Astrocyte (in vitro differentiated cells and primary cell): Measurements from ENCODE around the gene TOMM40L. TPM values are rescaled to one million over a fixed set of nuclear protein-coding genes. Genes with fewer than 3 reads are reported as not detected.

ENCODE experiments used
- DNase-seq: peaks from one replicate; pipeline ENCODE4 v3.0.0-alpha.2; 2010; ENCODE audit warnings: low read depth
- FAIRE-seq: peaks from 2 replicates; lab custom pipeline; 2011; peaks lifted over from hg19 to GRCh38; lab: Jason Lieb, UNC
- H2AFZ ChIP-seq: 2 replicates; pipeline ENCODE4 v1.6.0; 2012; ENCODE audit warnings: low read depth, low read length, inconsistent platforms
- H3K27ac ChIP-seq: 2 replicates; pipeline ENCODE4 v1.5.1; 2011; ENCODE audit warnings: low read depth, low read length, inconsistent platforms
- H3K27me3 ChIP-seq: 2 replicates; pipeline ENCODE4 v1.6.0; 2011; ENCODE audit warnings: low read length, inconsistent platforms; ENCODE audit not compliant: insufficient read depth
- H3K36me3 ChIP-seq: 2 replicates; pipeline ENCODE4 v1.5.1; 2011; ENCODE audit warnings: low read length, inconsistent platforms; ENCODE audit not compliant: insufficient read depth
- H3K4me1 ChIP-seq: 2 replicates; pipeline ENCODE4 v1.5.1; 2011; ENCODE audit warnings: low read length, inconsistent platforms; ENCODE audit not compliant: insufficient read depth
- H3K4me2 ChIP-seq: 2 replicates; pipeline ENCODE4 v1.6.0; 2012; ENCODE audit warnings: low read length, inconsistent platforms
- H3K4me3 ChIP-seq: 2 replicates; pipeline ENCODE4 v1.5.1; 2011; ENCODE audit warnings: low read depth, mild to moderate bottlenecking, low read length, inconsistent platforms; ENCODE audit not compliant: insufficient read depth
- H3K79me2 ChIP-seq: 2 replicates; pipeline ENCODE4 v1.6.0; 2012; ENCODE audit warnings: mild to moderate bottlenecking, low read length, inconsistent platforms; ENCODE audit not compliant: insufficient read depth
- H3K9ac ChIP-seq: 2 replicates; pipeline ENCODE4 v1.6.0; 2012; ENCODE audit warnings: mild to moderate bottlenecking, low read length, inconsistent platforms
- H3K9me3 ChIP-seq: 2 replicates; pipeline ENCODE4 v1.5.1; 2012; ENCODE audit warnings: low read depth, mild to moderate bottlenecking, low read length, inconsistent platforms; ENCODE audit not compliant: insufficient read depth
- H4K20me1 ChIP-seq: 2 replicates; pipeline ENCODE4 v1.6.0; 2012; ENCODE audit warnings: low read length, inconsistent platforms; ENCODE audit not compliant: insufficient read depth
- H3K27ac Mint-ChIP-seq: one replicate; pipeline ENCODE4 v1.8.0; 2021; ENCODE audit warnings: mild to moderate bottlenecking, mixed read lengths; ENCODE audit not compliant: unreplicated experiment
- H3K27me3 Mint-ChIP-seq: one replicate; pipeline ENCODE4 v1.8.0; 2021; ENCODE audit warnings: low read depth, mixed read lengths; ENCODE audit not compliant: unreplicated experiment
- H3K36me3 Mint-ChIP-seq: one replicate; pipeline ENCODE4 v1.8.0; 2021; ENCODE audit warnings: low read depth, mixed read lengths; ENCODE audit not compliant: unreplicated experiment
- H3K4me1 Mint-ChIP-seq: one replicate; pipeline ENCODE4 v1.8.0; 2021; ENCODE audit warnings: low read depth, mixed read lengths; ENCODE audit not compliant: unreplicated experiment
- H3K4me3 Mint-ChIP-seq: one replicate; pipeline ENCODE4 v1.8.0; 2021; ENCODE audit warnings: mild to moderate bottlenecking, moderate library complexity, mixed read lengths; ENCODE audit not compliant: unreplicated experiment
- H3K9me3 Mint-ChIP-seq: one replicate; pipeline ENCODE4 v1.8.0; 2021; ENCODE audit warnings: mild to moderate bottlenecking, mixed read lengths; ENCODE audit not compliant: unreplicated experiment
- EZH2 ChIP-seq: IDR thresholded peaks from 2 replicates; pipeline ENCODE4 v1.6.1; 2012; ENCODE audit warnings: mild to moderate bottlenecking, low read length, inconsistent platforms; ENCODE audit not compliant: insufficient read depth
- total RNA-seq: library from RNA; stranded (reverse); gene quantifications from 2 replicates; pipeline ENCODE4 v1.2.1, GENCODE V29; 2021
- TF ChIP-seq, protein P1 (sequence below): IDR thresholded peaks from 2 replicates; pipeline ENCODE4 v1.5.1; 2011; ENCODE audit warnings: low read depth, mild to moderate bottlenecking, inconsistent platforms, low read length, moderate library complexity; ENCODE audit not compliant: insufficient read depth

The TOMM40L gene
- total RNA-seq, 1 donor from 2014 or later, result 12.0 TPM

DNA sequence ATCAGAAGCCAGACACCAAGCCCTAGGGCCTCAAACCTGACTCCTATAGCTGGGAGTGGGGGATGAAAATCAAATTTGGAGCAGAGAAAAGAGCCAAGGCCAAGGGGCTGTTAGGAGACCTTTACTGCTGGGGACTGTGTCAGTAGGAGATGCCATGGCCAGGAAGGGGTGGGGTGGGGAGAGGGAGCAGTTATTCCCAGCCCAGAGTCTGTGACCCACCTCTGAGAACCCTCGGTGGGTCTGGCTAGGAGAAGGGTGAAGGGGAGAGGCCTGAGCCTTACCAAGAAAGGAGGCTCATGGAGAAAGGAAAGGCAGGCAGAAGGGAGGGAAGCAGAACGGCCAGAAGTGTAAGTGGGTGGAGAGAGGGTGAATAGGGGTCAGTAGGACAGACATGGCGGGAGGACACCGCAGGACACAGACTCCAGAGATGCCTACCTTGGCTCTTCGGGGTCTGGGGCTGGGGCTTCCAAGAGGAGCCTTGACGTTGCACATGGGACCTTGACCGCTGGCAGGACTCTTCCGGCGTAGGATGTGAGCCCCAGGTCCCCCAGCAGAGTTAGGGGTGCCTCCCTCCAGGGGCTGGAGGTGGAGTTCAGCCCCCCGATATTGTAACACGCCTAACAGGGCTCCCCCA, 28.2 kb upstream of the TOMM40L start:
- no peak overlapping the region for H3K4me3 ChIP-seq

DNA sequence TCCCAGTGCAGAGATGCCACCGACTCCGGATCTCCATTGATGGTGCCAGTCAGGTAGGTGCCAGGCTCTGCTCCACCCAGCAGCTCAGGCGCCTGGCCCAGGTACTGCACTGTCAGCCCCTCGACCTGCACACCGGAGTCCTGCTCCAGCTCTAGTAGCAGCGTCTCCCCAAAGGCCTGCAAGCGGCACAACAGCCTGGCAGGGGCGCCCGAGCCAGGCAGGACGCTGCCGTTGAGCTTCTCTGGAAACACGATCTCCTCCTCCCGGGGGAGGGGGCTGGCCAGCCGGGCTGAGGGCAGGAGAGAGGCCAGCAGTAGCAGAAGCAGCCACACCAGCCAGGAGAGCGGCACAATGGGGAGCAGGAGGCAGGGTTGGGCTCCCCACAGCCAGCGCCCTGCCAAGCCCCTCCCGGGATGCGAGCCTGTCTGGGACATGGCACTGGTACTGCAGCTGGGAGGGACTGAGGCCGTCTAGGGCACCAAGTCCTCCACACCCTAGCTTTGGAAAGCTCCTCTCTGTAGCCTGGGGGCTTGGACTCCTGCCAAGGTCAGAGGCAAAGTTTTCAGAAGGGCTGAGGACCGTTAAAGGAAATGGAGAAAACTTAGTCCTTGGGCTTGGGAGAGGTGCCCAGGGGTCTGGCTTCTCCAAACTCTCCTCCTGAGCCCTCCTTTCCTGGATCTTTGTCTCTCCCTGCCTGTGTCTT, 27.5 kb upstream of the TOMM40L start:
- no peak for FAIRE-seq
- no peaks in the 10 kb centered on the region for H3K36me3 Mint-ChIP-seq
- peaks cover 29% of the 10 kb centered on the region for H3K4me1 Mint-ChIP-seq
- no peaks in the 10 kb centered on the region for H3K36me3 ChIP-seq
- H4K20me1 ChIP-seq, result no peaks in the 10 kb centered on the region
- H3K9me3 Mint-ChIP-seq, result no peaks in the 10 kb centered on the region
- no peak overlapping the region for H3K27ac Mint-ChIP-seq
- no peak for DNase-seq
- no peak overlapping the region for H3K4me3 ChIP-seq
- no peak overlapping the region for H3K9ac ChIP-seq
- H3K27me3 ChIP-seq, result no peaks in the 10 kb centered on the region
- H3K4me3 Mint-ChIP-seq, result peak overlapping the region; percentile 64
- no peaks in the 10 kb centered on the region for H3K9me3 ChIP-seq
- no peak overlapping the region for H3K27ac ChIP-seq
- H3K79me2 ChIP-seq, result peaks cover 12% of the 10 kb centered on the region
- peaks cover 33% of the 10 kb centered on the region for H3K4me1 ChIP-seq
- no peaks in the 10 kb centered on the region for H3K27me3 Mint-ChIP-seq
- TF ChIP-seq, protein P1, sequence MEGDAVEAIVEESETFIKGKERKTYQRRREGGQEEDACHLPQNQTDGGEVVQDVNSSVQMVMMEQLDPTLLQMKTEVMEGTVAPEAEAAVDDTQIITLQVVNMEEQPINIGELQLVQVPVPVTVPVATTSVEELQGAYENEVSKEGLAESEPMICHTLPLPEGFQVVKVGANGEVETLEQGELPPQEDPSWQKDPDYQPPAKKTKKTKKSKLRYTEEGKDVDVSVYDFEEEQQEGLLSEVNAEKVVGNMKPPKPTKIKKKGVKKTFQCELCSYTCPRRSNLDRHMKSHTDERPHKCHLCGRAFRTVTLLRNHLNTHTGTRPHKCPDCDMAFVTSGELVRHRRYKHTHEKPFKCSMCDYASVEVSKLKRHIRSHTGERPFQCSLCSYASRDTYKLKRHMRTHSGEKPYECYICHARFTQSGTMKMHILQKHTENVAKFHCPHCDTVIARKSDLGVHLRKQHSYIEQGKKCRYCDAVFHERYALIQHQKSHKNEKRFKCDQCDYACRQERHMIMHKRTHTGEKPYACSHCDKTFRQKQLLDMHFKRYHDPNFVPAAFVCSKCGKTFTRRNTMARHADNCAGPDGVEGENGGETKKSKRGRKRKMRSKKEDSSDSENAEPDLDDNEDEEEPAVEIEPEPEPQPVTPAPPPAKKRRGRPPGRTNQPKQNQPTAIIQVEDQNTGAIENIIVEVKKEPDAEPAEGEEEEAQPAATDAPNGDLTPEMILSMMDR, result no peak
- no peak for TF ChIP-seq EZH2
- H2AFZ ChIP-seq, result peak overlapping the region; percentile 80
- H3K4me2 ChIP-seq, result peak overlapping the region; percentile 60

More for the DNA sequence above, 28.2 kb upstream of the TOMM40L start:
- Mint-ChIP-seq H3K27ac (no peak overlapping the region), H3K4me1 (peaks cover 30% of the 10 kb centered on the region), H3K27me3 (no peaks in the 10 kb centered on the region), H3K36me3 (no peaks in the 10 kb centered on the region), H3K4me3 (peak overlapping the region; percentile 72), H3K9me3 (no peaks in the 10 kb centered on the region)
- no peak for TF ChIP-seq EZH2
- TF ChIP-seq, protein P1, result no peak
- Histone ChIP-seq H3K27me3 (no peaks in the 10 kb centered on the region), H3K79me2 (peaks cover 6% of the 10 kb centered on the region), H3K9me3 (no peaks in the 10 kb centered on the region), H4K20me1 (no peaks in the 10 kb centered on the region), H2AFZ (peak overlapping the region; percentile 80), H3K4me1 (peaks cover 30% of the 10 kb centered on the region), H3K9ac (peak overlapping the region; percentile 64), H3K36me3 (no peaks in the 10 kb centered on the region), H3K27ac (no peak overlapping the region), H3K4me2 (peak overlapping the region; percentile 60)
- FAIRE-seq, result no peak
- no peak for DNase-seq
